NCI-H2227 (cell line): Measurements from ENCODE around the gene SYNDIG1.

Experiments
- DNase-seq: peaks from one replicate; lab custom pipeline; 2025; ENCODE audit not compliant: unreplicated experiment; lab: John Stamatoyannopoulos, UW

The SYNDIG1 gene

GRCh38 chr20:24653306-24653705 is 183.9 kb downstream of the SYNDIG1 start:
- no peak for DNase-seq

- no peak for DNase-seq
Measured at GRCh38 chr20:24654425-24654824, 185.0 kb downstream of the SYNDIG1 start.

- no peak for DNase-seq
Measured at GRCh38 chr20:24656391-24656790, 187.0 kb downstream of the SYNDIG1 start.

DNA sequence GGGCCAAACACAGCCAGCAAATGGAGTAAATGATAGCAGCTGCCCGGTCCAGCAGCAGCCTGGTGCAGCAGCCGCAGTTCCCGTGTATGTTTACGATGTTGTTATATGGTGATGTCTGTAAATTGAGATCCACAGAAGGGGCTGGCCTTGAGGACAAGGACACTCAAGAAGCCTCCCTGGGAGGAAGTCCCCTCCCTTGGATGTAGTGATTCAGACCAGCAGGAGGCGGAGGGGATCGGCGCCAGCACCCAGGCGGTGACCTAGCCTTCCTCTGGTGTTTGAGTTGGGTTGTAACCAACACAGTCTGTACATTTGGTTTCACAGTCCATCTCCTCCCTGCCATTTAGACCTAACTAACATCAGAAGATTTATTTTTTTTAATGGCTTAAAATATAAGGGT is 187.8 kb downstream of the SYNDIG1 start:
- DNase-seq = no peak

DNA sequence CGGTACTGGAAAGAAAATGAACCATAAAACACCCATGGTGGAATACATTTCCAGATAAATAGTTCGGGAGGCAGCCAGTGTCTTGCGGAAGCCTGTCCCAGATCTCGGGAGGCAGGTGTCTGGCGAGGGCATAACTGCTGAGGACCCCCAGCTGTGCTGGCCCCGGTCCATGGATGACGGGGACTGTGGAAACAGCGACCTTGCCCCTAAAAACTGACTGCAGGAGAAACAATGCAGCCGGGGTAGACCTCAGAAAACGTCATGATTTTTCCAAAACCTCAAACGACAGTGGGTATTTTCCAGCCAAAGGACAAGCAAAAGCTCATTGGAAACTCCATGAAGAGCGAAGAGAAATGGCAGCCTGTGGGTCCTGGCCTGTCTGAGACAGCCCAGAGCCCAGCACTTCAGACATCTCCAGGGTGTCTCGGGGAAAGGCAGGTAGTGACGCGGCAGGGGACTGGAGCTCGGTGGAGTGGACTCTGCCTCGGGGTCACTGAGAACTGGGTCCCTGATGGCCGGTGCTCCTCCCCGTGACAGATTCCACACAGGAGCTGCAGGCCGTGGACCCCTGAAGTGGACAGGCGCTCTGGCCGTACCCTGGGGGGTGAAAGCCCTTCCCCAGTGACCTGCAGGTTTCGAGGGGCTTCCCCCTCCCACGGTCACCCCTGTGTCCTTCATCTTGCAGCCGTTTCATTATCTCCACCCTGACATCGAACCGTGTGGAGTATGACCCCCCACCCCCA is 188.6 kb downstream of the SYNDIG1 start:
- DNase-seq = no peak

GRCh38 chr20:24658920-24659660 is 189.7 kb downstream of the SYNDIG1 start:
- DNase-seq = no peak

- DNase-seq = no peak
Measured at GRCh38 chr20:24659835-24660234, 190.4 kb downstream of the SYNDIG1 start.

- no peak for DNase-seq
Measured at GRCh38 chr20:24660651-24661050, 191.2 kb downstream of the SYNDIG1 start.

GRCh38 chr20:24661255-24661654 is 191.8 kb downstream of the SYNDIG1 start:
- DNase-seq = no peak

DNA sequence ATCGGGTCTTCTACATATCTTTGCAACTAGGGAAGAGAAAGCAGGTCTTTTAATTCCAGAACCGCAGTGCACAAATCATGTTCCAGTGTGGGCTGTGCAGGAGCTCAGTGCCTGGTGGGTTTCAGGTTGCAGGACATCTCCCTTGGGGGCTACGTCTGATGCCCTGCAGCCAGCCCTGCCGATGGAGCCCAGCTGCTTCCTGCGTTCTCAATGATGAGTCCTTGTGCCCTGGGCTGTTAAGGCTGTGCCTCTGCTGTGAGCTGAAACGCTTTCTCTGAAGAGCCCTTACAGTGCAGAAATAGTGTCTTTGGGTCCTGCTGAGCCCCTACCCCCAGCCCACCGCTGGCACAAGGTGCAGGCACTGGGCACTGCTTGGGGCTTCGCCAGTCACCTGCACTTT is 192.9 kb downstream of the SYNDIG1 start:
- DNase-seq = no peak

DNA sequence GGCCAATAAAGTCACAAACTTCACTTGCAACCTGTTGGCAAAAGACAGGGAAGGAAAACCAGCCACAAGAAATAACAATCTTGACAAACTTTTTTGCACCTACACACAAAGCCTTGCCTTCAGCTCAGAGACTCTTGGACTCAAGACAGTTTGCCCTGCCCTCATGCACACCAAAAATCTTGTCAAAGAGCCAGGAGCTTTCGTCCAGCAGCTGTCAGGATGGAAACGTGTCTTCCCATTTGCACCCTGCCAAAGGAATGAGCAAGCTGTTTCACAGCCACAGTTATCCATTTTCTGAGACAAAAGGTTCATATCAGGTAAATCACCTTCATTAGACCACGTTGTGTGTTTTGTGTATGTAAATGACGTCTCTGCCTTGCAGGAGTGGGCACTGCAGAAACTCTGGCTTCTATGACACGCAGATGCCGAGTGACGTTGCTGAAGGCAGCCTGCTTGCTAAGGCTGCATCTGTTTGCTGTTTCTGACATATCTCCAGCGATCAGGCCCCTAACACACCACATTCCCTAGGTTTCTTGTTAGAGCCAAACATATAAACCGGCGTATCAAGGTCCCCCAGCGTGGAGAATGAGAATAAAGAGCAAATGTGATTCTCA is 193.4 kb downstream of the SYNDIG1 start:
- no peak for DNase-seq

DNA sequence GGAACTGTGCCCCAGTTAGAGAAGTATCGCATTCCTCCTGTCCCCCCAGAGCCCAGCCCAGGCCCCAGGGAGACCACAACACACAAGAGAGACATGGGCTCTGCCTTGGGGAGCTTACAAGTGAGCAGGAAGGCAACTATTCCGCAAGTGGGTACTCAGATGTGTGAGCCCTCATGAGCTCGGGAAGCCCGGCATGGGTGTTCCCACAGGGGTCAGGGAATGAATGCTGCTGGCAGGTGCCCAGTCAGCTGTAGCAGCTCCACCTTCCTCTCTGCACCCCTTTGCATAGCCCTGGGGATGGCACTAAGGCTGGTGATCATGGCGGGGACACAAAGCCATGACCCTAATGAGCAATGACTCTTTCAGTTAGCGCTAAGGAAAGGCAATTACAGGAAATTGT is 194.1 kb downstream of the SYNDIG1 start:
- no peak for DNase-seq

DNA sequence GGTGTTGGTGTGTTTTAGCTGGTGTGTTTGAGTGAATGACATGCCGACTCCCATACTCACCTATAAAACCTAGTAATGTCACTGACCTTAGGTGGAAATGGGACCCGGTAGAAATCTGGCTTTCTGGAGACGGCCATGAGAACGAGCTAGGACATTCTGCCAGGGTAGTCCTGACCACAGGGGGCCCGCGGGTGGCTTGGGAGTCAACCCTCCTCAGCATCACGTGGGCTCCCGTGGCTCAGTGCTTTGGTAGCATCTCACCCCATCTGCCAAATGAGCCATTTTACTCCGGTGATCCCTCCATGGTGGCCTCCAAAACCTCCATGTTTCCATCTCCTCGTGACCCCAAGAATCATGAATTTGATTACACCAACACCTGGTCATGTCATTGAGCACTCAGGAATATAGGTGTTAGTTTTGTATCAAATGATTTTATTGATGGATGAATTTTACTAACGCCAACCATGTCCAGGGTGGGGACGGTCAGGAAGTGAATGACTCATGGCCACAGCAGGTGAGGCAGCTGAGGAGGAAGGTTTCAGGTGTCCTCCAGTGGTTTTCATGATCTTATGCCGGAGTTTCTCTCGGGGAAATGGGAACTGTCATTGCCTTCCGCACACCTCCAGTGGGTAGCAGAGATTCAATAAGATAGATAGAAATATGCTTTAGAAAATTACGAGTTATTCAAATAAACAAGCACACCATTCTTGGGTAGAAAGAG is 195.0 kb downstream of the SYNDIG1 start:
- no peak for DNase-seq

- DNase-seq = no peak
Measured at GRCh38 chr20:24665196-24665595, 195.8 kb downstream of the SYNDIG1 start.

DNA sequence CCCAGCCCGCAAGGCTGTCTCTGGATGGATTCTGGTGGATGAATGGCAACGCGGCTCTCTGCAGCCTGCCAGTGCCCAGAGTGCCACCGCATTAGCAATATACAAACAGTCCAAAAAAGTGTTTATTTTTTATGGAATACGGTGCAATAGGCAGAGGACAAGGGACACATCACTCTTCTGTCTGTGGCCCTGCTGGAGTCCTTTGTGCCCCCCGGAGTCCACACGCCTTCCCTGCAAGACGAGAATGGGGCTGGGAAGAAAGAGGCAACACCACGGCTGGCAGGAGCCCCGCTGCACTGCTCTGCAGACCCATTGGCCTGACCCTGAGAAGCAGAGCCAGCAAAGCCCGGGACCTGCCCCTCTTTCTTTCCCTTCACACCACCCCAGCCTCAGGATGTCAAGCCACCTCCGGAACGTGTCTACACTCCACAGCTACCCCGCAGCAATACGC is 196.3 kb downstream of the SYNDIG1 start:
- DNase-seq = no peak

GRCh38 chr20:24667689-24668383 is 198.4 kb downstream of the SYNDIG1 start:
- no peak for DNase-seq

DNA sequence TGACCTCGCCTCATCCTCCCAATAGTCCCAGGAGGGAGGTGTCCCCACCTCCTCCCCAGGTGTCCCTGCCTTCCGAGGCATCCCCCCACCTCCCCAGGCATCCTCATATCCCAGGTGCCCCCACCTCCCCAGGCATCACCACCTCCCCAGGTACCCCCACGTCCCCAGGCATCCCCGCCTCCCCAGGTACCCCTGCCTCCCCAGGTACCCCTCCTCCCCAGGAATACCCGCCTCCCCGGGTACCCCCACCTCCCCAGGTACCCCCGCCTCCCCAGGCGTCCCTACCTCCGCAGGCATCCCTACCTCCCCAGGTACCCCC is 198.9 kb downstream of the SYNDIG1 start:
- DNase-seq = no peak

- no peak for DNase-seq
Measured at GRCh38 chr20:24668791-24669190, 199.4 kb downstream of the SYNDIG1 start.

DNA sequence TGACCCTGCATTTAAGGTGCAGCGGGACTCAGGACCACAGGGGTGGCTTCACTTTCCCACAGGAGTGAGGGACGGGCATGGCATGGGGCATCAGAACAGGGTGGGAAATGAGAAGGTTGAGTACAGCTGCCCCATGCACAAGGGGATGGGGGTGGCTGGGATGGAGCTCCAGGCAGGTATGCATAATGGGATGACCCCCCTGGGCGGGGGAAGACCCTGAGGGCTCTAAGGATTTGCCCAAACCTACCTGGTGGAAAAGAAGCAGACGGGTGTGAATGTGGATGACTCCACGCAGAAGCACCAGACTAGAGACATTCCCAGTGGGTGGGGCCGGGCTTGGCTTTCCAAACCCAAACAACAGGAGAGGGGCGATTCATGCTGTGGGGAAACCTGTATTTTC is 200.3 kb downstream of the SYNDIG1 start:
- no peak for DNase-seq

DNA sequence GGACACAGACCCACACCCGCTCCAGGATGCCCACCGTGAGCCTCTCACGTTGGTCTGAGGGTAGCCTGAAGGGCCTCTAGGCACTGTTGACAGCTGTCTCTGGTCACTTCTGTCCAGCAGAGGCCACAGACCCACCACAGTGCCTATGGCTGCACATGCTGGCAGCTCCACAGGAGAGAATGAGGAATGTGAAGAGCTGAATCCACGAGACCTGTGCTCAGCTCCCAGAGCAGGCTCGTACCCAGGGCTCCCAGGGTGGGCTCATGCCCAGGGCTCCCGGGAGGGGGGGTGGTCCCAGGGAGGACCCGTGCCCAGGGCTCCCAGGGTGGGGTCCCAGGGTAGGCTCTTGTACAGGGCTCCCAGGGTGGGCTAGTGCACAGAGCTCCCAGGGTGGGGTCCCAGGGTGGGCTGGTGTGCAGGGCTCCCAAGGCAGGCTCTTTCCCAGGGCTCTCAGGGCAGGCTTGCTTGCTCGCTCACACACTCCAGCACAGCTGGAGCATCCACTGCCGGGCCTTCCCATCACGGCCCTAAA is 201.0 kb downstream of the SYNDIG1 start:
- no peak for DNase-seq

GRCh38 chr20:24670981-24671380 is 201.6 kb downstream of the SYNDIG1 start:
- no peak for DNase-seq
